Measurements from ENCODE around the gene FNTB. TPM values are rescaled to one million over a fixed set of nuclear protein-coding genes. Genes with fewer than 3 reads are reported as not detected.

Gene FNTB
- total and polyA plus RNA-seq, 2 donors (not counting 3 experiments of a cell fraction or from before 2014, with no cell fraction given), result 21.0 to 21.6 TPM

DNA sequence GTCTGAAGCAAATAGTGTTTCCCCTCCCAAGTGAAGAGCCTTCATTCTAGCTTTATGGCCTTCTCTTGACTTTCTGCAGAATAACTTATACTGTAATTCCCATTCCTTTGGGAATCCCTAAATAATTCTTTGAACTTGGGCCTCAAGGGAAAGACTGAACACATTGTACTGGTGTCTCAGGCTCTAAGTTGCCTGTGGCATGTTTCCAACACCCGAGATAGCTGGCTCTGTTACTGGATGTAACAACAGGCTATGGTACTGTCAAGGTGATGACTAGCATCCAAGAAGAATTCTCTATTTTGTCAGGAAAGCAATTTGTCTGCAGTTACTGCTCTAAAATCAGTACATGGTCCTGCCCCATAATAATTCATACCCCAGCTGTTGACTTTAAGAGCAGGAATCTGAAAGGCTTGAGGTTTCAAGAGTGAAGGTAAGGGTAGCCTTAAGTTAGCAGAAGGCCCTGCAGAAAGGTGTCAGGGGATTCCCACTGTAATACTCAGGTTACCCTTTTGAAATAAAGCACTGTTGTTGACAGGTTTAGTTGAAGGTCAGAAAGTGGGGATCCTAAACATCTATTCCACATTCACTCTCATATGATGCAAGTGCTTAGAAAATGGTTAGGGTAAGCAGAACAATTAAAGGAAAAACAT lies 49.4 kb upstream of the FNTB start:
- no peak overlapping the region for H3K4me2 ChIP-seq (ENCODE audit: insufficient read depth, low read length)
- no TSS peak for BruUV-seq (replicated peaks)
- CTCF ChIA-PET, result interaction anchor here (1.2 to 2.2 kb wide), 4 partner anchors 7 to 114 kb away, joined by 4 to 15 read pairs (median 7); no protein-coding TSS in a partner anchor
- no peak overlapping the region for H3K9ac ChIP-seq (replicated peaks; ENCODE audit: extremely low read depth, insufficient read depth, low read length)
- no peak for TF ChIP-seq FOS (IDR thresholded peaks at IDR 0.05; ENCODE audit: borderline replicate concordance, insufficient read depth, low read length)
- TF ChIP-seq EZH2 (IDR thresholded peaks at IDR 0.05; ENCODE audit: borderline replicate concordance, low read depth, low read length, severe bottlenecking), result no peak
- TF ChIP-seq, protein P1, sequence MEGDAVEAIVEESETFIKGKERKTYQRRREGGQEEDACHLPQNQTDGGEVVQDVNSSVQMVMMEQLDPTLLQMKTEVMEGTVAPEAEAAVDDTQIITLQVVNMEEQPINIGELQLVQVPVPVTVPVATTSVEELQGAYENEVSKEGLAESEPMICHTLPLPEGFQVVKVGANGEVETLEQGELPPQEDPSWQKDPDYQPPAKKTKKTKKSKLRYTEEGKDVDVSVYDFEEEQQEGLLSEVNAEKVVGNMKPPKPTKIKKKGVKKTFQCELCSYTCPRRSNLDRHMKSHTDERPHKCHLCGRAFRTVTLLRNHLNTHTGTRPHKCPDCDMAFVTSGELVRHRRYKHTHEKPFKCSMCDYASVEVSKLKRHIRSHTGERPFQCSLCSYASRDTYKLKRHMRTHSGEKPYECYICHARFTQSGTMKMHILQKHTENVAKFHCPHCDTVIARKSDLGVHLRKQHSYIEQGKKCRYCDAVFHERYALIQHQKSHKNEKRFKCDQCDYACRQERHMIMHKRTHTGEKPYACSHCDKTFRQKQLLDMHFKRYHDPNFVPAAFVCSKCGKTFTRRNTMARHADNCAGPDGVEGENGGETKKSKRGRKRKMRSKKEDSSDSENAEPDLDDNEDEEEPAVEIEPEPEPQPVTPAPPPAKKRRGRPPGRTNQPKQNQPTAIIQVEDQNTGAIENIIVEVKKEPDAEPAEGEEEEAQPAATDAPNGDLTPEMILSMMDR (IDR thresholded peaks at IDR 0.05; ENCODE audit: extremely low read depth in 1 of 2, insufficient read depth in 1 of 2, low read depth in 1 of 2, low read length in 2 of 2), result no peak
- no peak for TF ChIP-seq GATA2 (IDR thresholded peaks at IDR 0.05; ENCODE audit: insufficient read depth, insufficient read length, low read depth, low read length)
- no peak for TF ChIP-seq JUN (IDR thresholded peaks at IDR 0.05; ENCODE audit: borderline replicate concordance, insufficient read depth, insufficient read length, low read depth)
- TF ChIP-seq, protein P2, sequence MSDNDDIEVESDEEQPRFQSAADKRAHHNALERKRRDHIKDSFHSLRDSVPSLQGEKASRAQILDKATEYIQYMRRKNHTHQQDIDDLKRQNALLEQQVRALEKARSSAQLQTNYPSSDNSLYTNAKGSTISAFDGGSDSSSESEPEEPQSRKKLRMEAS (IDR thresholded peaks at IDR 0.05; ENCODE audit: insufficient read depth, insufficient read length), result no peak
- no peak for TF ChIP-seq MYC (IDR thresholded peaks at IDR 0.05; ENCODE audit: low read depth, low read length)
- TF ChIP-seq POLR2AphosphoS5 (IDR thresholded peaks at IDR 0.05; ENCODE audit: insufficient read depth, low read depth, low read length), result no peak
- no peak for TF ChIP-seq POLR2A (IDR thresholded peaks at IDR 0.05; ENCODE audit: low read depth, low read length)
- no peak overlapping the region for H3K4me3 ChIP-seq (replicated peaks in 1 of 3; ENCODE audit: insufficient read depth in 1 of 3, low read depth in 1 of 3, low read length in 3 of 3)
- no peaks in the 10 kb centered on the region for H3K79me2 ChIP-seq (ENCODE audit: control insufficient read depth, insufficient read depth, low read length)
- no peak overlapping the region for H3K27ac ChIP-seq (ENCODE audit: insufficient read depth, low read depth, low read length)
- POLR2A ChIA-PET, result interaction anchor here (0.6 kb wide), 1 partner anchor 23 kb away, joined by 3 read pairs; no protein-coding TSS in a partner anchor
- H3K9me3 ChIP-seq (replicated peaks; ENCODE audit: control insufficient read depth, insufficient read depth, low read length), result no peaks in the 10 kb centered on the region
- dilution Hi-C loops (cut with MboI; ENCODE audit: extremely low pct_ligation_motif_present, low sequenced_read_pairs) (no loop called here), intact Hi-C loops (cut with micrococcal nuclease) (no loop called here)
- no peak overlapping the region for H2AFZ ChIP-seq (ENCODE audit: low read depth, low read length)
- no peaks in the 10 kb centered on the region for H4K20me1 ChIP-seq (replicated peaks; ENCODE audit: control insufficient read depth, extremely low read depth, insufficient read depth, low read length)
- H3K4me1 ChIP-seq (ENCODE audit: control insufficient read depth, extremely low read depth, insufficient read depth, low read length), result no peaks in the 10 kb centered on the region
- H3K9me1 ChIP-seq (replicated peaks; ENCODE audit: control insufficient read depth, extremely low read depth, insufficient read depth, low read length), result no peaks in the 10 kb centered on the region
- DNase-seq (ENCODE audit: low read depth, low spot score), result no peak
- H3K36me3 ChIP-seq (ENCODE audit: control insufficient read depth in 2 of 2, extremely low read depth in 1 of 2, insufficient read depth in 2 of 2, low read length in 2 of 2), result peaks cover 0 to 2% of the 10 kb centered on the region in 2 experiments
- peak; percentile 54 for FAIRE-seq
- H3K27me3 ChIP-seq (ENCODE audit: control insufficient read depth in 2 of 2, insufficient read depth in 2 of 2, low read length in 2 of 2), result no peaks in the 10 kb centered on the region

Measured in endothelial cell of umbilical vein (primary cell).